Measurements from ENCODE around the gene KLB.

GRCh38 chr4:39427520-39428114, 20.9 kb downstream of the KLB start:
- TF ChIP-seq POLR2AphosphoS5 (IDR thresholded peaks at IDR 0.05) (no peak), POLR2A (IDR thresholded peaks at IDR 0.05) (no peak), EP300 (IDR thresholded peaks at IDR 0.05) (no peak)
- TF ChIP-seq, protein P1, sequence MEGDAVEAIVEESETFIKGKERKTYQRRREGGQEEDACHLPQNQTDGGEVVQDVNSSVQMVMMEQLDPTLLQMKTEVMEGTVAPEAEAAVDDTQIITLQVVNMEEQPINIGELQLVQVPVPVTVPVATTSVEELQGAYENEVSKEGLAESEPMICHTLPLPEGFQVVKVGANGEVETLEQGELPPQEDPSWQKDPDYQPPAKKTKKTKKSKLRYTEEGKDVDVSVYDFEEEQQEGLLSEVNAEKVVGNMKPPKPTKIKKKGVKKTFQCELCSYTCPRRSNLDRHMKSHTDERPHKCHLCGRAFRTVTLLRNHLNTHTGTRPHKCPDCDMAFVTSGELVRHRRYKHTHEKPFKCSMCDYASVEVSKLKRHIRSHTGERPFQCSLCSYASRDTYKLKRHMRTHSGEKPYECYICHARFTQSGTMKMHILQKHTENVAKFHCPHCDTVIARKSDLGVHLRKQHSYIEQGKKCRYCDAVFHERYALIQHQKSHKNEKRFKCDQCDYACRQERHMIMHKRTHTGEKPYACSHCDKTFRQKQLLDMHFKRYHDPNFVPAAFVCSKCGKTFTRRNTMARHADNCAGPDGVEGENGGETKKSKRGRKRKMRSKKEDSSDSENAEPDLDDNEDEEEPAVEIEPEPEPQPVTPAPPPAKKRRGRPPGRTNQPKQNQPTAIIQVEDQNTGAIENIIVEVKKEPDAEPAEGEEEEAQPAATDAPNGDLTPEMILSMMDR (IDR thresholded peaks at IDR 0.05): no peak

All from suprapubic skin (tissue), 4 donors.